GM19043 (cell line): ENCODE data around the gene KRTCAP2.

Experiments
- ATAC-seq: cut with Tn5 transposase; IDR thresholded peaks from one replicate; pipeline ENCODE4 v1.9.1; 2021; ENCODE audit warnings: low read depth; ENCODE audit not compliant: unreplicated experiment

KRTCAP2 gene

GRCh38 chr1:155184835-155185782 lies 12.0 kb upstream of the KRTCAP2 start:
- peak; percentile 81 for ATAC-seq

- no peak for ATAC-seq
Observed at GRCh38 chr1:155184351-155184811, 11.3 kb upstream of the KRTCAP2 start.

GRCh38 chr1:155183775-155184221 lies 10.7 kb upstream of the KRTCAP2 start:
- ATAC-seq, result no peak

GRCh38 chr1:155182052-155182550 lies 9.0 kb upstream of the KRTCAP2 start:
- ATAC-seq, result no peak

- no peak for ATAC-seq
Observed at GRCh38 chr1:155181371-155182051, 8.4 kb upstream of the KRTCAP2 start.

GRCh38 chr1:155179112-155180031 lies 6.3 kb upstream of the KRTCAP2 start:
- ATAC-seq, result no peak

- ATAC-seq, result no peak
Observed at GRCh38 chr1:155178441-155179111, 5.5 kb upstream of the KRTCAP2 start.

- no peak for ATAC-seq
Observed at GRCh38 chr1:155177918-155178281, 4.8 kb upstream of the KRTCAP2 start.

- no peak for ATAC-seq
Observed at GRCh38 chr1:155177192-155177917, 4.3 kb upstream of the KRTCAP2 start.

- no peak for ATAC-seq
Observed at GRCh38 chr1:155176544-155177071, 3.5 kb upstream of the KRTCAP2 start.

- ATAC-seq, result no peak
Observed at GRCh38 chr1:155175927-155176371, 2.8 kb upstream of the KRTCAP2 start.

- ATAC-seq, result no peak
Observed at GRCh38 chr1:155175281-155175926, 2.3 kb upstream of the KRTCAP2 start.

GRCh38 chr1:155174324-155175280 lies 1.5 kb upstream of the KRTCAP2 start:
- no peak for ATAC-seq

GRCh38 chr1:155173478-155174323 lies 597 bp upstream of the KRTCAP2 start, which contains the start of gene TRIM46:
Gene TRIM46, plus strand, starts transcription at chr1:155173849. Its CDS starts 118 bp downstream, at chr1:155173967.
- ATAC-seq, result no peak

- no peak for ATAC-seq
Observed at GRCh38 chr1:155171836-155172731, 1.0 kb downstream of the KRTCAP2 start.
